SK-N-SH treated with all-trans-retinoic acid at 6 μM for 48 hours (cell line): ENCODE measurements around the gene CATSPER3.

Experiments
- CREB5 ChIP-seq: fragments of 250-450 bp; sonication (Bioruptor Pico); IDR thresholded peaks from 2 replicates; pipeline ENCODE4 v1.5.1; 2020; ENCODE audit warnings: low read depth, mild to moderate bottlenecking, moderate library complexity
- ESRRG ChIP-seq: fragments of 250-450 bp; sonication (Bioruptor Pico); IDR thresholded peaks from 2 replicates; pipeline ENCODE4 v1.6.1; 2021; ENCODE audit warnings: mild to moderate bottlenecking
- ISL1 ChIP-seq: fragments of 250-450 bp; sonication (Bioruptor Pico); IDR thresholded peaks from 2 replicates; pipeline ENCODE4 v2.1.2; 2022; ENCODE audit warnings: mild to moderate bottlenecking, moderate library complexity
- ZC3H10 ChIP-seq: fragments of 250-450 bp; sonication (Bioruptor Pico); IDR thresholded peaks from 2 replicates; pipeline ENCODE4 v1.5.1; 2021; ENCODE audit warnings: mild to moderate bottlenecking, moderate library complexity
- ZFP30 ChIP-seq: fragments of 450-650 bp; formaldehyde crosslinking; IDR thresholded peaks from 2 replicates; pipeline ENCODE4 v1.5.0; 2022; ENCODE audit warnings: mild to moderate bottlenecking, moderate library complexity
- ZNF8 ChIP-seq: fragments of 450-650 bp; formaldehyde crosslinking; IDR thresholded peaks from 2 replicates; pipeline ENCODE4 v1.5.0; 2020; ENCODE audit warnings: mild to moderate bottlenecking, moderate library complexity

- TF ChIP-seq ESRRG (no peak), ZNF8 (CRISPR knock-in tag) (no peak), CREB5 (CRISPR knock-in tag) (no peak), ZC3H10 (CRISPR knock-in tag) (no peak), ISL1 (CRISPR knock-in tag) (no peak), ZFP30 (no peak)
Measured at GRCh38 chr5:135051872-135052271, 84.2 kb downstream of the CATSPER3 start.
